KG1 (cell line): ENCODE data around the gene POLE.
"Not testable (repeated sequence)": the region's sequence is repeated elsewhere in the genome, so short reads cannot be mapped to it uniquely, and the experiment has no call there.

Experiments used
- DNase-seq: peaks from one replicate; lab custom pipeline; 2025; lab: John Stamatoyannopoulos, UW

Gene POLE

GRCh38 chr12:132611620-132612019 is 75.5 kb downstream of the POLE start:
- no peak for DNase-seq

DNA sequence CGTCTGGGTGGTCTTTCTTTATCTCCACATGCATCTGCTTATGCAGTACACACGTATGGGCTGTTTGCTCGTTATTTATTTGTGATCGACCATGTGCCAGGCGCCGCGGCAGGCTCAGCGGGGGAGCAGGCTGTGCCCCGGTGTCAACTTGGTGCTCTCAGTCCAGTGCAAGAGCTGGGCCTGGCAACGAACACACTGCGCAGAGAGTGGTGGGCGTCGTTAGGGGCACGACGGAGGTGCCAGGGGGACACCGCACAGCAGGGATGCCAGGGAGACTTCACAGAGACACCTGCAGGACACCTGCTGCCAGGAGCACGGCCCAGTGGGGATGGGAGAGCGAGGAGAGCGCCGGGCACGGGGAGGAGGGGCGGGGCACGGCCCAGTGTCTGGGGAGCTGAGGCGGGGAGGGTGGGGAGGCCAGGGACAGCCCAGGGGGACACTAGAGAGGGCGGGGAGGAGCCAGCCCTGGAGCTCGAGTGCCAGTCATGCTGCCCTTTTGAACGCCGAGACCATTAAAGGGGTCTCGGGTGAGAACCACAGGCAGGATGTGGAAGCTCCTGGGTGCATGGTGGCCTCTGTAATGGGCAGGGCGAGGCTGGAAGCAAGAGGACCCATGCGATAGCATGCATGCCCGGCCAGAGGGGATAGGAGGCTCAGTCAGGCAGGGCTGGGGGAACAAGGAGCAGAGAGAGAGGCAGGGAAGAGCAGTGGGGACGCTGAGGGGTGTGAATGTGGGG is 76.1 kb downstream of the POLE start:
- DNase-seq = no peak

DNA sequence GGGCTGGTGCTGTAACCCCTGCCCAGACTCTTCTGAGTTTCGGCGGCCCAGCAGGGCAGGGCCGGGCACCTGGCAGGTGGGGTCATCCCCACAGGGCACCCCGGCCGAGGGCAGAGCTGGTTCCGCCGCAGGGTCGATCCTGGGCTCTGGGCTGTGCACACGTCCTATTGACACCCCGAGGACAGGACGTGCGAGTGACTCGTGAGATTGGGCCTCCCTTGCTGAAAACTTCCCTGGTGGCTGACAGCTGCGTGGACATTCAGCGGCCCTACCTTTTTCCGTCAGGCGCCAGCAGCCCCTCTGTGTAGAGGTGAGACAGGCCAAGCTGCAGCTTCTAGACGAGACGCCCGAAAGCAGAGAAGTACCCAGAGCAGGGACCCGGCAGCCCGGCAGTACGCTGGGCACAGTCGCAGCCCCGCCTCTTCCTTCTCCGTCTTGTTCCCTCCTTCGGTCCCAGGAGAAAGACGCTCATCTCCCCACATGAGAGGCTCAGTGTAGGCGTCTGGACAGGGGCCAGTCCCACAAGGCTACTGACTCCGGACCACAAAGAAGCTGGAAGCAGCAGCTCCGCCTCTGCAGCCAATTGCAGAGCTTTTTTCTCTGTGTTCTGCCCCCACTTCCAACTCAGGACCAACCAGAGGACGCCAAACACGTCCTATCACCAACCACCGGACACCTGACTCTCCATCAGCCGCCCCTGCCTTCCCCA is 76.9 kb downstream of the POLE start, which contains the start of gene LRCOL1:
TSS of gene LRCOL1 (minus strand) at position 532 of the 709 bp plus-strand sequence. CDS start 4,331 bp downstream, outside the sequence.
- no peak for DNase-seq

- DNase-seq = no peak
Measured at GRCh38 chr12:132608231-132609171, 78.6 kb downstream of the POLE start.

DNA sequence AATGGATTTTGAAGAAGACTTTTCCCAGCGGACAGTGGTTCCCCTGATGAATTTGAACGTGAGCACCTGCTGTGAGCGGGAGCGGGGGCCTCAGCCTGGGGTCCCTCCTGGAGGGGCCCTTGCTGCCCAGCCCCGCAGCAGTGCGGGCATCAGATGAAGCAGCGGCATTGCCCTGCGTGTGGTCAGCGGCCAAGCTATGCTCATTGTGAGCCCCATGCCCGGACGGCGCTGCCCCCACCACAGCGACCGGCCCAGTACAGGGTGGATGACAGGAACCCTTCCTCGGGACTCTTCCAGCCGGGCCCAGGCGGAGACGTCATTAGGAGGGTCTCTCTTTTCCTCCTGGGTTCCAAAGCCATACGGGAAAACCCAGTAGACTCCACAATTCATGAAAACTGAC is 80.2 kb downstream of the POLE start:
- no peak for DNase-seq

DNA sequence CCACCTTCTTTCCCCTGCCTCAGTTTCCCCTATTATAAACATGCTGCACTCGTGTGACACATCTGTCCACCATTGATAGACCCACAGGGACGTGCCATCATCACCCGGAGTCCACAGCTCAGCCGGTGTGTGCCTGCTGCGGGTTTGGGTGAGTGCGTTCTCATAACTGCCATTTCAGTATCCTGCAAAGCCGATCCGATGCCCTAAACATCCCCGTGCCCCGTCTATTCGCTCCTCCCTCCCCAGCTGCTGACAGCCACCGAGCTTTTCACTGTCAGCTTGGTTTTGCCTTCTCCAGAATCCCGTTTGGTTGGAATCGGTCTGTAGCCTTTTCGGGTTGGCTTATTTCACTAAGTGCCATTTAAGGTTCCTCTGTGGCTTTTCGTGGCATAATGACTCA is 80.7 kb downstream of the POLE start:
- no peak for DNase-seq

DNA sequence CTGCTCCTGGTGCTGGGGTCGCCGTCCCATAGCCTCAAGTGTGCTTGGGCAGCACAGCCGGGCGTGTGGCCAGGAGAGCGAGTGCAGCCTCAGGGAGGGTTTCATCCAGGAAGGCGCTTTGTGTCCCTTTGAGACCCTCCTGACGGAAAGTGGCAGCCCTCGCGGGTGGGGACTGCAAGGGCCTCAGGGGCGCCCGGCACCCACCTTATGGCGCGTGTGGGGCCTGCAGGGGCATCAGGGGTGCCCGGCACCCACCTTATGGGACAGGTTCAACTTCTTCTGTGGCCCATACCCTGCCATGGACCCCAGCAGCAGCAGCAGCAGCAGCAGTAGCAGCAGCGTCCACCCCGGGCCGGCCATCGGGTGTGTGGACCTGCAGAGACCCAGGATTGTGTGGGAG is 81.2 kb downstream of the POLE start:
- no peak for DNase-seq

DNA sequence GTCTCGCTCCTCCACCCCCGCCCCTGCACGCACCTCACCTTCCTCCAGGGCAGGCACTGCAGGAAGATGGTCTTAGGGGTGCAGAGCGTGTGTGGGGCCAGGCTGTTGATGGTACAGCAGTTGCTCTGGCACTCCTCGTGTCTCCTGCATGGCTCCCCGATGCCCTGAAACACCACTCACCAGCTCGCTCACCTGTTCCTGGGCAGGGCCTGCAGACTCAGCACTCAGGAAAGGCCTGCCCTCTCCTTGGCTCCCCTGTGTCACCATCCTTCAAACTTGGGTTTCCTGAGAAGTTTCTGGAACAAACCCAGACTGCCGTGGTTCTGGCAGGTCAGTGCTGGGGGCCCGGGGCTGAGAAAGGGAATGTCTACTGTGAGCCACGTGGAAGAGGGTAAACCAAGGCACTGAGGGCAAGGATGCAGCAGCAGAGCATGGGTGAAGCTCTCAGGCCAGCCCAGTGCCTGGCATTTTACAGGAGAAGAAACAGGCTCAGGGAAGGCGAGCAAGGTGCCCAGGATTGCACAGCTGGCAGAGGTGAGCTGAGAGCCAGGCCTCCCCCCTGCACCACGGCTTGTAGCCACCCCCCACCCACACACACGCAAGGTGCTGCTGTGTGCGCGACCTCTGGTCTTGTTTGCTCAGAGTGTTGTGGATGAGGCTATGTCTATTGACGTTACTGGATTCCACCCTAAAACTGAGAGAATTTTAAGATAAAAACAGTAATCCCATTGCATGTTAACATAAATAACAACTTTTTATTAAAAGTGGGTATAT is 82.3 kb downstream of the POLE start:
- DNase-seq = no peak

DNA sequence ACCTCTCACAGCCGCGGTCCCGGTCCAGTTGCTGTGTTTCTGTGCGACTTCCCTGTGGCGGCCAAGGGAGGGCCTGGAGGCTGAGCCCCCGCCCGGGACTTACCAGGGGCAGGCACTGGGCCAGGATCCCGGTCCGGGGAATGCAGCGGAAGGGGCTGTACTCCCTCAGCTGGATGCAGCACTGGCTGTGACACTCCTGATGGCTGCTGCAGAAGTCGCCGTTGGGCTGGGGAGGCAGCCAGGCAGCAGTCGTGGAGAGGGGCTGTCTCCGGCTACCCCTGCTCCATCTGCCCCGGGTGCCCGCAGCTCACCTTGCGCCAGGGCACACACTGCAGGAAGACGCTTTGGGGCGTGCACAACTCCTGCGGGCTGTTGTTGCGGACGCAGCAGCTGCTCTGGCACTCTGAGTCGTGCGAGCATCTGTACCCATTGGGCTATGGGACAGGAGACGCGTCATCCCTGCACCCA is 83.0 kb downstream of the POLE start:
- DNase-seq = no peak

DNA sequence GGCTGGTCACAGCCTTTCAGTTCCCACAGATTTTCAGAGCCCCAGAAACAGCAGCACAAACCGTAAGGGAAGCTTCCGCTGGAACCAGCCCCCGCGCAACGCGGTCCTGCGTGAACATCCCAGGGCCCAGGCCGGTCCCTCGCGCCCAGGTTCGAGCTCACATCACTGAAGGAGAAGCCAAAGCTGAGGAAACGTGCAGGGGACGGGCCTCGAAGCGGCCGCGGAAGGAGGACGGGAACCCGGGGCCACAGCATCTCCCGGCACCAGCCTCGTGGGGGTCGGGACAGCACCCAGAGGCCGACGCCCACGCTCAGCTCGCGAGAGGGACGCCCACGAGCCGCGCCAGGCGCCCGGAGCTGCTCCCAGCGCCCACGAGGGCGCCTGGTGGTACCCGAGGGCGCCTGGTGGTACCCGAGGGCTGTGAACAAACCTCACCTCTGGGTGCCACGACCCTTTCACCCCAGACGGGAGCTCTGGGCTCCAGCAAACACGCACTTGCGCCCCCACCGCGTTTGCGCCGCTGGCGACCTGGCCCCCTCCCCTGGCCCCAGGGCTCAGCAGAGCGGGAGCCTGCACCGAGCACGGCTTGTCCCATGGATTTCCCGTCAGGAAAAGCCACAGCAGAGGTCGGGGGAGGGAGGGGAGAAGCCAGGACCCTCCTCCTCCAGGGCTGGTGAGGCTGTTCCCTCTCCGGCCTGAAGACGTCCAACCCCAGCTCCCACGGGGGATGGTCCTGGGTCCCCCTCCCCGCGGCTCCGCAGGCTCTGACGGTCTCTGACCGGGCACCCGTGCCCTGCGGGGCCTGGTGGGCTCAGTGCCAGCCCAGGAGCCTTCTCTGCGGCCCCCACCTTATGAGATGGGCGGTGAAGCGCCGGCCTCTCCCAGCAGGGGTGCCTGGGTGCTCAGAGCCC is 83.6 kb downstream of the POLE start:
- no peak for DNase-seq

- DNase-seq = no peak
Measured at GRCh38 chr12:132602572-132603239, 84.4 kb downstream of the POLE start.

DNA sequence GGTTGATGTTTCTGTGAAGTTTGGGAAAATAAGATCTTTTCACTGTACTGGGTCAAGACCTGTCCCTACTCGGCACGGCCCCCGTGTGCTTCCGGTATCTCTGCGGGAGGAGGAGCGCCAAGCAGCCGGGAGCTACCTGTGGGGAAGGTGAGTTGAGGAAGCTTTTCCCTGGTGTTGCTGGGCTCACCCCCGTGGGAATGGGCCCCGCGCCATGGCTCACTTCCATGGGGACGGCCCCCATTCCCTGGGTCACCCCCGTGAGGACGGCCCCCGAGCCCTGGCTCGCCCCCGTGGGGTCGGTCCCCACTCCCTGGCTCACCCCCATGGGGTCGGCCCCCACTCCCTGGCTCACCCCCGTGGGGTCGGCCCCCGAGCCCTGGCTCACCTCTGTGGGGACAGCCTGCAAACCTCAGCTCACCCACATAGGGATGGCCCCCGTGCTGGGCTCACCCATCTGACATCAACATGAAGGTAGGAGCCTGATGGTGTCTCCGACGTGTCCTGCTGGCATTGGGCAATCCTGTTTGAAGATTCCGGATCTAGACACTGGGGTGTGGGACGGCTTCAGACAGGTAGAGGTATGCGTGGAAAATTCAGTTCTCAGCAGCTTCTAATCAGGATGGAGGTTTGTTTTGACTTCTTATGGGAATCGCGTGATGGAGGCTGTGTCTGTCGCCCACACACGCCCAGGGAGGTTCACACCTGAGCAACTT is 85.8 kb downstream of the POLE start:
- no peak for DNase-seq

DNA sequence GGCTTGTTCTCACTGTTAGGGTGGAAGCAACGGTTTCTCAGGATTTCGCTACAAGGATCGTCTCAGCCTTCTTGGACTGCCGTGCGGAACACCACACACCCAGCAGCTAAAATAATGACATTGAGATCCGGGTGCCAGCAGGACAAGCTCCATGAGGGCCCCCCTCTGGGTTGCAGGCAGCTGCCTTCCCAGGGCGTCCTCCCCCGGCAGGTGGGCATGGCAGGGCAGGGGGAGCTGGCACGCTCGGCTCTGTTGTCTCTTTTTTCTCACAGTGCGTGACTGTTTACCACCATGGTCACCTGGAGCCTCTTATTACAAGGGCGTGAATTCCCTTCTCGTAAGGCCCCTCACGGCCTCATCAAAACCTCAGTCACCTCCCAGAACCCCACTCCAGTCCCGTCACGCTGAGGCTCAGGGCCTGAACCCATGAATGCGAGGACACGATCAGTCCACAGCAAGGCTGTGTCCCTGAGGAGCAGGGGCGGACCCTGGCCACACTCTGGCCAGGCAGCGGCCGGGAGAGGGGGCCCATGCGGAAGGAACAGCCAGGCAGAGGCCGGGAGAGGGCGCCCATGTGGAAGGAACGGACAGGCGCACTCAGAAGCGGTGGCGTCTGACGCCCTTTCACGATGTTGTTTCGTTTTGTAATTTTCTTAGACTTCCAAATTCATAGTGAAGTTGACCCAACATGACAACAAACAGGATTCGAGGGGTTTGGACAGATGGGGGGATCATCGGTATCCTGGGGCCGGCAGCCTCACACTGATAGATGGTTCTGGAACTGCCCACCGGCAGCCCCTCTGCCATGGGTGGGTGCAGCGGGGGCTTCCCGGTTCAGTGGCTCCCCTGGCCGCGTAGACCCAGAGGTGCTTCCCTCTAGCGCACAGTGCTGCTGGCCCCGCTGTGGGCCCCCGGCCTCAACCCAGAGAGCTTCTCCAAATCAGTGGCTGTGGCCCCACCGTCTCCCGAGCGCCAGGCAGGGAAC is 86.8 kb downstream of the POLE start:
- no peak for DNase-seq

DNA sequence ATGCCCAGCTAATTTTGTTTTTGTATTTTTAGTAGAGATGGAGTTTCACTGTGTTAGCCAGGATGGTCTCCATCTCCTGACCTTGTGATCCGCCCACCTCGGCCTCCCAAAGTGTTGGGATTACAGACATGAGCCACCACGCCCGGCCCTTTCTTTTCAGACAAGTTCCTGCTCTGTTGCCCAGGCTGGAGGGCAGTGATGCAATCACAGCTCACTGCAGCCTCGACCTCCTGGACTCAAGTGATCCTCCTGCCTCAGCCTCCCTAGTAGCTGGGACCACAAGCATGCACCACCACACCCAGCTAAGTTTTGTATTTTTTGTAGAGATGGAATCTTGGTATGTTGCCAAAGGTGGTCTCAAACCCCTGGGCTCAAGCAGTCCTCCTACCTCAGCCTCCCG is 87.6 kb downstream of the POLE start:
- DNase-seq = not testable (repeated sequence)

DNA sequence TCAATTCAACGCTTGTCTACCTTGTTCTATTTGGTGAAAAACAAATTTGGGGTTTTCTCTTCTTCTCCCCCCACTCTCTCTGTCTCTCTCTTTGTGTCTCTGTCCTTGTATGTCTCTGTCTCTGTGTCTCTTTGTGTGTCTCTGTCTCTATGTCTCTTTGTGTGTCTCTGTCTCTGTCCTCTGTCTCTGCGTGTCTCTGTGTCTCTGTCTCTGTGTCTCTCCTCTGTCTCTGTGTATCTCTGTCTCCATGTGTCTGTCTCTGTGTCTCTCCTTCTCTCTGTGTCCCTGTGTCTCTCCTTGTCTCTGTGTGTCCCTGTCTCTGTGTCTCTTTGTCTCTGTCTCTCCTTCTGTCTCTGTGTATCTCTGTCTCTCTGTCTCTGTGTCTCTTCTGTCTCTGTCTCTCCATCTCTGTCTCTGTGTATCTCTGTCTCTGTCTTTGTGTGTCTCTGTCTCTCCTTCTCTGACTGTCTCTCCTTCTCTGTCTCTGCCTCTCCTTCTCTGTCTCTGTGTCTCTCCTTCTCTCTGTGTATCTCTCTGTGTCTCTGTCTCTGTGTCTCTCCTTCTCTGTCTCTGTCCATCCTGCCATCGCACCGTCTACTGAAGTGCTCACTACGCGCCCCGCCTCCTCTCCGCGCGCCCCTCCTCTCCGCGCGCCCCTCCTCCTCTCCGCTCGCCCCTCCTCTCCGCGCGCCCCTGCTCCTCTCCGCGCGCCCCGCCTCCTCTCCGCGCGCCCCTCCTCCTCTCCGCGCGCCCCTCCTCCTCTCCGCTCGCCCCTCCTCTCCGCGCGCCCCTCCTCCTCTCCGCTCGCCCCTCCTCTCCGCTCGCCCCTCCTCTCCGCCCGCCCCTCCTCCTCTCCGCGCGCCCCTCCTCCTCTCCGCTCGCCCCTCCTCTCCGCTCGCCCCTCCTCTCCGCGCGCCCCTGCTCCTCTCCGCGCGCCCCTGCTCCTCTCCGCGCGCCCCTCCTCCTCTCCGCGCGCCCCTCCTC is 89.5 kb downstream of the POLE start:
- DNase-seq = no peak

DNA sequence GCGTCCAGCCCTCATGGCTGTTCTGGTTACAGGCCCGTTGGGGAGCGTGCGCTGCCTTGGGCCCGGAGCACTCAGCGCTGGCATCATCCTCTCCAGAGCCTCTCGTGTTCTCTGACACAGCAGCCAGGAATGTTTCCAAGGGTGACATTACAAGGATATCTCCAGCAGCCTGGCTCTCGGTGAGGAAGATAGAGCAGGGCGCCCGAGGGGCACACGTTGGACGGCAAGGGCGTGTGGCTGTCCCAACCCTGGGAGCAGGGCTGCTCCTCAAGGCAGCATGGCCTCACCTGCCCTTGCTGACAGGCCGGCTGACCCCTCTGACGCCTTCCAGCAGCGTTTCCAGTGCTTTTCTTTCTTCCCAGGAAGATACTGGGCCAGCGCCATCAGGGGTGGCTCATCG is 91.1 kb downstream of the POLE start:
- no peak for DNase-seq

- no peak for DNase-seq
Measured at GRCh38 chr12:132595183-132595582, 92.0 kb downstream of the POLE start.
